ENCODE results near the gene RAD17.
"Not testable (repeated sequence)": the region's sequence is repeated elsewhere in the genome, so short reads cannot be mapped to it uniquely, and the experiment has no call there.

The RAD17 gene, protein sequence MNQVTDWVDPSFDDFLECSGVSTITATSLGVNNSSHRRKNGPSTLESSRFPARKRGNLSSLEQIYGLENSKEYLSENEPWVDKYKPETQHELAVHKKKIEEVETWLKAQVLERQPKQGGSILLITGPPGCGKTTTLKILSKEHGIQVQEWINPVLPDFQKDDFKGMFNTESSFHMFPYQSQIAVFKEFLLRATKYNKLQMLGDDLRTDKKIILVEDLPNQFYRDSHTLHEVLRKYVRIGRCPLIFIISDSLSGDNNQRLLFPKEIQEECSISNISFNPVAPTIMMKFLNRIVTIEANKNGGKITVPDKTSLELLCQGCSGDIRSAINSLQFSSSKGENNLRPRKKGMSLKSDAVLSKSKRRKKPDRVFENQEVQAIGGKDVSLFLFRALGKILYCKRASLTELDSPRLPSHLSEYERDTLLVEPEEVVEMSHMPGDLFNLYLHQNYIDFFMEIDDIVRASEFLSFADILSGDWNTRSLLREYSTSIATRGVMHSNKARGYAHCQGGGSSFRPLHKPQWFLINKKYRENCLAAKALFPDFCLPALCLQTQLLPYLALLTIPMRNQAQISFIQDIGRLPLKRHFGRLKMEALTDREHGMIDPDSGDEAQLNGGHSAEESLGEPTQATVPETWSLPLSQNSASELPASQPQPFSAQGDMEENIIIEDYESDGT

DNA sequence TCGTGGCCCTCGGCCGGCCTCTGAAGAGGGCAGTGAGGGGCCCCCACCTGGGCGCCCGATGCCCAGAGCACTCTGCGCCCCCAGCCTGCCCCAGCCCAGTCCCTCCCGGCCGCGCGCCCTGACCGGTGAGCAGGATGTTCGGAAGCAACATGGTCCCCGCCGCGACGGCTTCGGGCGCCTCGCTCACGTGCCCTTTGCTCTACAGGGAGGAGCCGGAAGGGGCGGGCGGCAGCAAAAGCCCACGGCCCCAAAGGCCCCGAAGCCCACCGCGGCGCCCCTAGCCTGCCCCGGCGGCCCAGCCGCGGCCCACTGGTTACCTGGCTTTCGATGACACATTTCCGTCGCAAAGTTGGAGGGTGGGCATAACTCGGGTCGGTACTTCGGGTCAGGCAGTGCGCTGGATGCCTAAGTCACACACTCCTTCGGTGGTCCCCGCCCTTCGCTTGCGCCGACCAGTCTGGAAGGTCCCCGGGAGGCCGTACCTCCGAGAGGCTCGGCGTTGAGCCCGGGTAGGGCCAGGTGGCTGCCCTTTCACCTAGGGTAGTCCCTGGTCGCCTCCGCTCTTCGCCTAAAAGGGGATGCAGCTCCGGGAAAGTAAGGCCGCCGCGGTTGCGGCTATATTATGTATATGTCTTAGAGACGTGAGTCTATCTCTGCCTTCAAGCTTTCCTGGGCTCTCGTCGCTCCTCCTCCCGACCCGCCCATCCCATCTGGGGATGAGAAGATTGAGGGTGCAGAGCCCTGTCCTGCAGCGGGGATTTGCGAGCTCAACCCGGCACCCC lies at the start of gene RAD17, which contains the start of the genes AK6 and TAF9:
RAD17 (plus strand) TSS at position 479 of the 782 bp plus-strand sequence. CDS start 2,391 bp downstream, outside the sequence.
AK6 (minus strand) TSS at position 181 of the 782 bp plus-strand sequence; CDS start at position 151, 30 bp downstream.
TAF9 (minus strand) TSS at position 181 of the 782 bp plus-strand sequence. CDS start 3,783 bp downstream, outside the sequence.
- DNase-seq, result peak; percentile 71 to 100 (median 92)

DNA sequence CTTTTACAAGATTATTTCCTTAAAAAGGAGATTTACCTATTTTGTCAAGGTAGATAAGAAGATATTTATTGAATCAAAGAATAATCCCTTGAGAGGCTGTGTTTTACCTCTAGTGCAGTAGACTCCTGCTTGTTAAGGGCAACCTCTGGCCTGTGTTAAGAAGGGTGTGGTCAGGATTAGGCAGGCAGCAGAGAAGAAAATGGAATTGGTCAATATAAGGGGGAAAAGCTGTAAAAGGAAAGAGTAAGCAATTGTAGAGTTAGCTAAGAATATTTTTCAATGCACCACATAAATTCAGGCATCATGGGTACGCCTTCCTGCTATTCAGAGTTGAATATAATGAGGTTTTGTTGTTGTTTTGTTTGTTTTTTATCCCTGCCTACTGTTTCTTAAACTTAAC lies 43.3 kb upstream of the RAD17 start:
- DNase-seq, result no peak

DNA sequence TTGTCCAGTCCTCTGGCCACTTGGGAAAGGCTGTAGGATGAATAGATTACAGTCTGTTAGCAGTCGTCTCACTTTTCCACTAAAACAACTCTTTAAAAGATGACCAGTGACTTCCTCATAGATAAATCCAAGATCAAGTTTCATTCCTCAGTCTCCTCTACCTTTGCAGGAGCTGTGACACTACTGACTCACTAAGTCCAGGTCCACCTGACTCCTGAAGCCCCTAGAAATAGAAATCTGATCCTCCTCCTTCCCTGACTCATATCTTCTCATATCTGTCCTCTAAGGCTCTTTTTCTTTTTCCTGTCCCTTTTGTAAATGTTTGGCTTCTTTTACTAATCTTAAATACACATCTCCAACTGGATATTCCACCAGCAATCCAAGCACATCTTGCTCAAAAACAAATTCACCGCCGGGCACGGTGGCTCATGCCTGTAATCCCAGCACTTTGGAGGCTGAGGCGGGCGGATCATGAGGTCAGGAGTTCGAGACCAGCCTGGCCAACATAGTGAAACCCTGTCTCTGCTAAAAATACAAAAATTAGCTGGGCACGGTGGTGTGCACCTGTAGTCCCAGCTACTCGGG lies 39.6 kb upstream of the RAD17 start:
- no peak for DNase-seq

DNA sequence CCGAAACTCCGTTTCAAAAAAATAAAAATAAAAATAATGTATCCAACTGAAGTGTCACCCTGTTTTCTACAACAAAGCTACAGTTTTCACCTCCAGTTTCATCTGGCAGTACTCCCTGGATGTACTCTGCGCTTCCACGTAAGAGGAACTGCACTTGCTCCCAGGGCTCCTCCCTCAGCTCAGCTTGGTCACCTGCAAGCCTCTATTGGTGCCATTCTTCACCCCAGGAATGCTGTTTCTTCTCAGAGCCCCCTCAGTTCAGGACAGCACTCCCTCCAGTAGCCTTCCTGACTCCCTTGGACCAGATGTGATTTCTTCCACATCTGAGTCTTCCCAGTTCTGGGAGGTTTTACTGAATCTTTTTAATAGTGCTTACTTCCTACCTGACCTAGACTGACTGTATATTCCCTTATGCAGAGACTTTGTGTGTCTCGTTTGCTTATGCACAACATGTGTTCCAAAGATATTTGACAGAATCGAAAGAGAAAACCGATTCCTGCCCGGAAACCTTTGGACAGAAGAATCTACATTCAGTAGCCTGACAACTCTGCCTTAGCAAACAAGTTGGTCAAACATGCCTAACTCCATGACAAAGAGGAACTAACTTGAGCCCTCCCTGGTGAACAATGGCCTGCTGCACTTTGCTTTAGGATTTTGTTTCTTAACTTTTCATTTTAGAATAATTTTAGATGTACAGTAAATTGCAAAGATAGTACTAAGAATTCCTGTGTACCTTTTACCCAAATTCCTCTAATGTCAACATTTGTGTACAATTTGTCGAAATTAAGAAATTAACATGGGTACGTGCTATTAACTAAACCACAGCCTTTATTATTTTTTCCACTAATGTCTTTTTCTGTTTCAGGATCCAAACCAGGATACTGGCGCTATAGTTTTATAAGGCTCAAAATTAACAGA lies 37.8 kb upstream of the RAD17 start:
- no peak for DNase-seq

DNA sequence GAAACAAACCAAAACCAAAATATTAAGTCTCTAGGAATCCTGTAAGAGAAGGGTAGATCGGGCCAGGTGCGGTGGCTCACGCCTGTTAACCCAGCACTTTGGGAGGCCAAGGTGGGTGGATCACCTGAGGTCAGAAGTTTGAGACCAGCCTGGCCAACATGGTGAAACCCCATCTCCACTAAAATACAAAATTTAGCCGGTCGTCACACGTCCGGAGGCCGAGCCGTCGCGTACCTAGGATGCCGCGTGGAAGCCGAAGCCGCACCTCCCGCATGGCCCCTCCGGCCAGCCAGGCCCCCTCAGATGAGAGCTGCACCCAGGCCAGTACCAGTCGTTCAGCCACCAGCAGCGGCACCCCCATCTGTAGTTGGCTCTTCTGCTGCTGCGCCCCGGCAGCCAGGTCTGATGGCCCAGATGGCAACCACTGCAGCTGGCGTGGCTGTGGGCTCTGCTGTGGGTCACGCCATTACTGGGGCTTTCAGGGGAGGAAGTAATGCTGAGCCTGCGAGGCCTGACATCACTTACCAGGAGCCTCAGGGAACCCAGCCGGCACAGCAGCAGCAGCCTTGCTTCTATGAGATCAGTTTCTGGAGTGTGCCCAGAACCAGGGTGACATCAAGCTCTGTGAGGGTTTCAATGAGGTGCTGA lies 35.8 kb upstream of the RAD17 start:
- not testable (repeated sequence) for DNase-seq

DNA sequence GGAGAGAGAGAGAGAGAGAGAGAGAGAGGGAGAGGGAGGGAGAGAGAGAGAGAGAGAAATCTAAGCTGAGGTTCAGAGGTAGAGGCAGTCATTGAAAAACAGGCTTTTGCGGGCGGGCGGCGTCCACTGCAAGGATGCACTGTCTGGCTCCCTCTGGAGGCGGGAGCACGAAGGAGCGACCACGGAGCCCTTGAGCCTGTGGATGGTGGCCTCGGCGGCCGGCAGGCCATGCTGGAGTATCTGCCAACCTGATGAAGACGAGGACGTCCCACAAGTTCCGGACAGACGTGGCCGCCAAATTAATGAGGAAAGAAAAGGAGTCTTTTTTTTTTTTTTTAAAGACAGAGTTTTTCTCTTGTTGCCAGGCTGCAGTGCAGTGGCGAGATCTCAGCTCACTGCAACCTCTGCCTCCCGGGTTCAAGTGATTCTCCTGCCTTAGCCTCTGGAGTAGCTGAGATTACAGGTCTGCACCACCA lies 34.8 kb upstream of the RAD17 start:
- peak in 50 of 51 donors; percentile 2 to 83 (median 62) for DNase-seq

DNA sequence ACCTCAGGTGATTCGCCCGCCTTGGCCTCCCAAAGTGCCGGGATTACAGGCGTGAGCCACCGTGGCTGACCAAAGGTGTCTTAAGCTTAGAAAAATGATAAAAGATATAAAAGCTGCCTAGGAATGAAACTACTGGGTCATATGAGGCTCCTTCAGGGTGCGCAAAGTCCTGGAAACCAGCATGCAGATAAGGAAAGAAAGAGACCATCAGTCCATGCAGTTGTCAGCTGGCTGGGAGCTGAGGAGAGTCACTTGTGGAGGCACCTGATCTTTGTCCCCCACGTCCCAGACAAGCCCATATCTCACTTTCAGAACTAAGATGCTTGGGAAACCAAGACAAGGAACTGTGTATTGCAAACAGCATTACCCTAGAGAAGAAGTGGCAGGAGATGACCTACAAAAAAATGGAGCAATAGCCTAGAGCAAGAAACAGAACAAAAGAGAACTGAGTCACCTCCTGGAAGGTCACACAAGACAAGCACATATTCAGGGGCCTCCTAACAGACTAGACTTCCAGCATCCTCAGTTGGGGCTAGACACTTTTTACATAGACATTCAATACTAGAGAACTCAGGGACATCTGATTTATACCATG lies 34.2 kb upstream of the RAD17 start:
- DNase-seq, result no peak

DNA sequence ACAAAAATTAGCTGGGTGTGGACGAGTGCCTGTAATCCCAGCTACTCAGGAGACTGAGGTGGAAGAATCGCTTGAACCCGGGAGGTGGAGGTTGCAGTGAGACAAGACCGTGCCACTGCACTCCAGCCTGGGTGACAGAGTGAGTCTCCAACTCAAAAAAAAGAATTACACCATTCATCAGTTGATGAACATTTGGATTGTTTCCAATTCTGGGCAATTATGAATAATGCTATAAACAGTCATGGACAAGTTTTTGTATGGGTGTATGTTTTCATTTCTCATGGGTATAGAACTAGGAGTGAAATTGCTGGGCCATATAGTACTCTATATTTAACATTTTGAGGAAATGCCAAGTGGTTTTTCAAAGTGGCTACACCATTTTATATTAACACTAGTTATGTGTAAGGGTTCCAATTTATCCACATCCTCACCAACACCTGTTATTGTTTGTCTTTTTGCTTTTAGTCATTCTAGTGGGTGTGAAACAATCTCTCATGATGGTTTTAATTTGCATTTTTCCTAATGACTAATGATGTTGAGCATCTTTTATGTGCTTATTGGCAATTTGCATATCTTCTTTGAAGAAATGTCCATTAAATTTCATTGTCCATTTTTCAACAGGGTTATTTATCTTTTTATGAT lies 28.0 kb upstream of the RAD17 start:
- no peak for DNase-seq

DNA sequence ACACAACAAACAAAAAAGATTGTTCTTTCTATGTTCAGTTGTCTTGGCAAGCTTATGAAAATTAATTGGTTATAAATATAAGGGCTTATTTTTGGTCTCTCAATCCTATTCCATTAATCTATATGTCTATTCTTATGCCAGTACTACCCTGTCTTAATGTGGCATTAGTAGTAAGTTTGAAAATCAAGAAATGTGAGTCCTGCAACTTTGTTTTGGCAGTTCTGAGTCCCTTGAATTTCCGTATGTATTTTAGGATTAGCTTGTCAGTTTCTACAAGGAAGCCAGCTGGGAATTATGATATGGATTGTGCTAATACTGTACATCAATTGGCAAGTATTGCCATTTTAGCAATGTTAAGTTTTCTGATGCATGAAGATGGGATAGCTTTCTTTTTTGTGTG lies 26.5 kb upstream of the RAD17 start:
- DNase-seq, result no peak

DNA sequence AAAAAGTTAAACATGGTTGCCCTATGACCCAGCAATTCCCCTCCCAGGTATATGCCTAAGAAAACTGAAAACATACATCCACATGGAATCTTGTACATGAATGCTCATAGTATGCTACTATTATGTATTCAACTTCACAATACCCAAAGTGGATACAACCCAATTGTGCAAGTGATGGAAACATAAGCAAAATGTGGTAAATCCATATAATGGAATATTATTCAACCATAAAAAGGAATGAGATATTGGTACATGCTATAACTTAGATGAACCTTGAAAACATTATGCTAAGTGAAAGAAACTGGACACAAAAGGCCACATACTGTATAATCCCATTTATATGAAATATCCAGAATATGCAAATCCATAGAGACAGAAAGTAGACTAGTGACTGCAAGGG lies 19.0 kb upstream of the RAD17 start:
- no peak for DNase-seq

DNA sequence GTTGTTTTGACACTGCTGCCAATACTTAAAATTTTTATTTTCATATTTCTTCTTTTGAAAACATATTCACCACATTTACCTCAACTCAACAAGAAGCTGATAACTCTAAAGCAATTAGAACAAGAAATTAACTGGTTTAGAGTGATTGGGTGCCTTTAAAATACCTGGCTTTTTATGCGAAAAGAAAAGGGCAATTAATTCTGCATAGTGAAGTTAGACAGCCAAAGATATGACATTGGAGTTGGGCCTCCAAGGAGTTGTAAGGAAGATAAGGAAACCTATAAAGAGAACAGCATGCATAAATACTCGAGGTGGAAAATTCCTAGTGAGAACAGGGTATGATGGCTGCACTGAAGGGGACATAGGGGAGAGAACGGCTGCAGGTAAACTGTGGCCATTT lies 9.9 kb upstream of the RAD17 start:
- DNase-seq, result no peak

DNA sequence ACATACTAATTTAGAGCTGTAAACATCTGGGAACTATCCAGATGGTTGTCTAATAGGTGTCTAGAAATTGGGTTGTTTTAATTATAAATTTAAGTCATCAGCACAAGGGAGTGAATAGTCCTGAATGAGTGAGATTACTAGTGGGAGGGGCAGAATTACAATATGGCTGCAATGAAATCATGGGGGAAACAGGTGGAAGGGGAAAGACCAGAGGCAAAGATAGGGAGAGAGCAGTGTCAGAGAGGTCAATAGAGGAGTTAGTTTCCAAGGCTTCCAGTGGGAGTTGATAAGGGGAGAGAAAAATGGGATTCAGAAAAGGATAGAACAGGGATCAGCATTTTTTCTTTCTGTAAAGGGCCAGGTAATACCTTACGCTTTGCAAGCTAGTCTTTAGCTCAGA lies 9.2 kb upstream of the RAD17 start:
- DNase-seq, result no peak

DNA sequence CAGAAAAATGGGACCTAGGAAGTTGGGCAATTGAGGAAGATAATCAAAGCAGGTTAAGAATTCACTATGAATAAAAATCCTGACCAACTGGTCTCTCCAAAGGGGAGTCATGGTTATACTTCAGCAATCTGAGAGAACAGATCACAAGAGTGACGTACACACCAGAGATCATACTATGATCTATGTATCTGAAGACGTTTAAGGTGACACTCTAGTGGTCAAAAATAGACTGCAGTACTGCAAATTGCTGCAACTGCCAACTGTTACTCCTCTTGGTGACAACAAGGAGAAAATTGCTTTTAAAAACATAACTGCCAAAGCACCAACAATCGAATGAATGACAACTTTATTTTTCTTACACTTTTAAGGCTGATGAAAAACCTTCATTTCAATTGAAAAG lies 5.2 kb upstream of the RAD17 start:
- DNase-seq, result no peak

DNA sequence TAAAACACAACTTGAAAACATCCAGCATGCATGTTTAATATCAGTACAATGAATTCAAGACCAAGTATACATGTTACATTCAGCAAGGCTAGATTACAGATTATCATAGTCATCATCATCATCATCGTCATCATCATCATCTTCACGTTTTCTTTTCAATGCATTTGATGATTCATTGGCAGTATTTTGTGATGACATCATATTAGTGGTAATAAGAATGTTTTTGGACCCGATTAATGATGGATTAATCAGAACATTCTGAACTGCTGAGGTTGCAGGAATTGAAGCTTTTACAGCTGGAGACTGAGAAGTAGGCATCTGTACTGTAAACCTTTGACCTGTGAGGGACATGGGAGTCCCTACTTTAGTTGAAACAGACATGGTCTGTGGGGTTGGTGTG lies 4.8 kb upstream of the RAD17 start:
- no peak for DNase-seq

DNA sequence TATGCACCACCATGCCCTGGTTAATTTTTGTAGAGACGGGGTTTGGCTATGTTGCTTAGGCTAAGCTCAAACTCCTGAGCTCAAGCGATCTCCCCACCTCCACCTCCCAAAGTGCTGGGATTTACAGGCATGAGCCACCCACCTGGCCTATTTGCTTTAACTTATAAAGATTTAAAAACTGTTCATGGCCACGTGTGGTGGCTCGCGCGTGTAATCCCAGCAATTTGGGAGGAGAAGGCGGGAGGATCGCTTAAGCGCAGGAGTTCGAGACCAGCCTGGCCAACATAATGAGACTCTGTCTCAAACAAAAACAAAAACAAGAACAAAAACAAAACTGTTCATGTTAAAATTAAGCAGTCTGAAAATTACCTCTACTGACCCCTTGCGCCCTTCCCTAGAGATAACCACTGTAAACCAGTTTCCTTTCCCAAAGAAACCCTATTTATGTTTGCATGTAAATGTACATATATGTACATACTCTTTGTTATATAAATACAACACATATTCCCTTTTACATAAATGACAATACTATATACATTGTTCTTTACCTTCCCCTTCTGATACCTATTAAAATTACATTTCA lies 1.8 kb upstream of the RAD17 start:
- DNase-seq, result no peak

DNA sequence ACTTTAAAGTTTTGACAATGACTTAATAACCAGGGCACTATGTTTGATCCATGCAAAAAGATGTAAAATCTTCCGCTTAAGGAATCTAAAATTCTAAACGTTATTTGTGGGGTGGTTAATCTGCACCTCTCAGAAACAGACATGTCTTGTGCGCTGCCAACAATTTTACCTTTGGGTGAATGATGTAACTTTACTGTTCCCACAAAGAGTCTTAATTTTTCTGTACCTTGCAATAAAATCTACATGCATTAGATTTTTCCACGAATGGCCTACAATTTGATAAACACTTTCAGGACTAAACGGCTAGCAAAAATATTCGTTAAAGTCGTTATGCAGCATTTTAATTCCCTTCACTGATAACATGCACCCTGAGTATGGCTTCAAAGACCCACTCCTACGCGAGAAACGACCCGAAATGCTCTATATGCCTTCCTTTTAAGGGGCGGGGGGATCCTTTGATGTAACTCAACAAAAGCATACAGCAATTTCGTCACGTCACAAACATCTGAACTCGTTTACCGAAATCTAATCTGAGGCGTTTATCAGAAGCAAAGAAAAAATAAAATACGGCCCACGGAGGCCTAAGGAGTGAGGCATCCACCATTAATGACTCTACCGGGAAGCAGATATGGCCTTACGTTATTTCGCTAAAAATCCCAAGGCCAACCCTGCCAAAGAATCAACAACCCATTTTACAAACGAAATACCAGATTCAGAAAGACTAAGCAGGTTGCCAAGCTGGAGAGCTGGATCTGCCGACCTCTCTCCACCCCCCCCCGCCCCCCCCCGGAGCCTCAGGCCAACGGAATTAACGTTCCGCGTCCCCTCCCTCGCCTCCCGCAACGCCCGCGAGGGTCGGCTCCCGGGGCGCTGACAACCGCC lies 919 bp upstream of the RAD17 start:
- peak in 3 of 51 donors; percentile 31 to 88 (median 39) for DNase-seq

DNA sequence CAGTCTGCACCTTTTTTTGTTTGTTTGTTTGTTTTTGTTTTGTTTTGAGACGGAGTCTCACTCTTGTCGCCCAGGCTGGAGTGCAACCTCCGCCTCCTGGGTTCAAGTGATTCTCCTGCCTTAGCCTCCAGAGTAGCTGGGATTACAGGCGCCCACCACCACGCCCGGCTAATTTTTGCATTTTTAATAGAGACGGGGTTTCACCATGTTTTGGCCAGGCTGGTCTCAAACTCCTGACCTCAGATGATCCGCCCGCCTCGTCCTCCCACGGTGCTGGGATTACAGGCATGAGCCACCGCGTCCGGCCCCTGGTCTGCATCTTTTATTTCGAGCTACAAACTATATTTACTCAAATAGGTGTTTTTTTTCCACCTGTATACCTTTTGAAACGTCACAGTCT lies 717 bp downstream of the RAD17 start:
- DNase-seq, result not testable (repeated sequence)

Data from hypothalamus (tissue), 51 donors.